ENCODE data around the gene QSER1.

- TF ChIP-seq, protein P1, sequence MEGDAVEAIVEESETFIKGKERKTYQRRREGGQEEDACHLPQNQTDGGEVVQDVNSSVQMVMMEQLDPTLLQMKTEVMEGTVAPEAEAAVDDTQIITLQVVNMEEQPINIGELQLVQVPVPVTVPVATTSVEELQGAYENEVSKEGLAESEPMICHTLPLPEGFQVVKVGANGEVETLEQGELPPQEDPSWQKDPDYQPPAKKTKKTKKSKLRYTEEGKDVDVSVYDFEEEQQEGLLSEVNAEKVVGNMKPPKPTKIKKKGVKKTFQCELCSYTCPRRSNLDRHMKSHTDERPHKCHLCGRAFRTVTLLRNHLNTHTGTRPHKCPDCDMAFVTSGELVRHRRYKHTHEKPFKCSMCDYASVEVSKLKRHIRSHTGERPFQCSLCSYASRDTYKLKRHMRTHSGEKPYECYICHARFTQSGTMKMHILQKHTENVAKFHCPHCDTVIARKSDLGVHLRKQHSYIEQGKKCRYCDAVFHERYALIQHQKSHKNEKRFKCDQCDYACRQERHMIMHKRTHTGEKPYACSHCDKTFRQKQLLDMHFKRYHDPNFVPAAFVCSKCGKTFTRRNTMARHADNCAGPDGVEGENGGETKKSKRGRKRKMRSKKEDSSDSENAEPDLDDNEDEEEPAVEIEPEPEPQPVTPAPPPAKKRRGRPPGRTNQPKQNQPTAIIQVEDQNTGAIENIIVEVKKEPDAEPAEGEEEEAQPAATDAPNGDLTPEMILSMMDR (IDR thresholded peaks at IDR 0.05 in 2 of 3, conservative IDR thresholded peaks at IDR 0.05 in 1 of 3; ENCODE audit: borderline replicate concordance in 1 of 3, insufficient read depth in 1 of 3, low read depth in 2 of 3, low read length in 2 of 3): no peak
- no peak for TF ChIP-seq ZNF274 (IDR thresholded peaks at IDR 0.05; ENCODE audit: low read depth, low read length)
- TF ChIP-seq EZH2 (IDR thresholded peaks at IDR 0.05): no peak
- TF ChIP-seq, protein P2, sequence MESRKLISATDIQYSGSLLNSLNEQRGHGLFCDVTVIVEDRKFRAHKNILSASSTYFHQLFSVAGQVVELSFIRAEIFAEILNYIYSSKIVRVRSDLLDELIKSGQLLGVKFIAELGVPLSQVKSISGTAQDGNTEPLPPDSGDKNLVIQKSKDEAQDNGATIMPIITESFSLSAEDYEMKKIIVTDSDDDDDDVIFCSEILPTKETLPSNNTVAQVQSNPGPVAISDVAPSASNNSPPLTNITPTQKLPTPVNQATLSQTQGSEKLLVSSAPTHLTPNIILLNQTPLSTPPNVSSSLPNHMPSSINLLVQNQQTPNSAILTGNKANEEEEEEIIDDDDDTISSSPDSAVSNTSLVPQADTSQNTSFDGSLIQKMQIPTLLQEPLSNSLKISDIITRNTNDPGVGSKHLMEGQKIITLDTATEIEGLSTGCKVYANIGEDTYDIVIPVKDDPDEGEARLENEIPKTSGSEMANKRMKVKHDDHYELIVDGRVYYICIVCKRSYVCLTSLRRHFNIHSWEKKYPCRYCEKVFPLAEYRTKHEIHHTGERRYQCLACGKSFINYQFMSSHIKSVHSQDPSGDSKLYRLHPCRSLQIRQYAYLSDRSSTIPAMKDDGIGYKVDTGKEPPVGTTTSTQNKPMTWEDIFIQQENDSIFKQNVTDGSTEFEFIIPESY (IDR thresholded peaks at IDR 0.05; ENCODE audit: extremely low read depth, insufficient replicate concordance, low read length): no peak
- no peak for TF ChIP-seq POLR2AphosphoS5 (IDR thresholded peaks at IDR 0.05; ENCODE audit: low read depth, low read length)
- no peak for TF ChIP-seq JUND (IDR thresholded peaks at IDR 0.05)
- no peak for TF ChIP-seq CEBPB (IDR thresholded peaks at IDR 0.05; ENCODE audit: low read depth)
- TF ChIP-seq YY1 (IDR thresholded peaks at IDR 0.05; ENCODE audit: extremely low read depth, insufficient replicate concordance, low read depth, low read length): no peak
- no peak for TF ChIP-seq RAD21 (IDR thresholded peaks at IDR 0.05; ENCODE audit: low read depth)
- TF ChIP-seq SP1 (IDR thresholded peaks at IDR 0.05; ENCODE audit: low read depth): no peak
- TF ChIP-seq ELF1 (IDR thresholded peaks at IDR 0.05; ENCODE audit: borderline replicate concordance, low read depth): no peak
- no peak for TF ChIP-seq FOSL1 (IDR thresholded peaks at IDR 0.05; ENCODE audit: low read depth)
- TF ChIP-seq CBX3 (IDR thresholded peaks at IDR 0.05; ENCODE audit: low read depth): no peak
Observed at GRCh38 chr11:33028537-33028914, 135.9 kb downstream of the QSER1 start.
